Neuron (in vitro differentiated cells): ENCODE results near the gene TSPAN11.
"Not testable (repeated sequence)": the region's sequence is repeated elsewhere in the genome, so short reads cannot be mapped to it uniquely, and the experiment has no call there.

Experiments used
- H2AFZ ChIP-seq: one replicate; pipeline ENCODE4 v1.6.1; 2013; ENCODE audit warnings: low read depth, mild to moderate bottlenecking, inconsistent platforms, low read length, moderate library complexity
- H3K27me3 ChIP-seq: one replicate; pipeline ENCODE4 v1.6.1; 2013; ENCODE audit warnings: low read length; ENCODE audit not compliant: insufficient read depth
- H3K36me3 ChIP-seq: one replicate; pipeline ENCODE4 v1.6.1; 2013; ENCODE audit warnings: low read length; ENCODE audit not compliant: insufficient read depth
- H3K4me1 ChIP-seq: one replicate; pipeline ENCODE4 v1.6.1; 2013; ENCODE audit warnings: low read length; ENCODE audit not compliant: insufficient read depth
- H3K4me3 ChIP-seq: 2 replicates; pipeline ENCODE4 v1.5.1; 2013; ENCODE audit warnings: mild to moderate bottlenecking, low read length, moderate library complexity
- H3K9me3 ChIP-seq: one replicate; pipeline ENCODE4 v1.6.1; 2013; ENCODE audit warnings: low read length

The TSPAN11 gene

DNA sequence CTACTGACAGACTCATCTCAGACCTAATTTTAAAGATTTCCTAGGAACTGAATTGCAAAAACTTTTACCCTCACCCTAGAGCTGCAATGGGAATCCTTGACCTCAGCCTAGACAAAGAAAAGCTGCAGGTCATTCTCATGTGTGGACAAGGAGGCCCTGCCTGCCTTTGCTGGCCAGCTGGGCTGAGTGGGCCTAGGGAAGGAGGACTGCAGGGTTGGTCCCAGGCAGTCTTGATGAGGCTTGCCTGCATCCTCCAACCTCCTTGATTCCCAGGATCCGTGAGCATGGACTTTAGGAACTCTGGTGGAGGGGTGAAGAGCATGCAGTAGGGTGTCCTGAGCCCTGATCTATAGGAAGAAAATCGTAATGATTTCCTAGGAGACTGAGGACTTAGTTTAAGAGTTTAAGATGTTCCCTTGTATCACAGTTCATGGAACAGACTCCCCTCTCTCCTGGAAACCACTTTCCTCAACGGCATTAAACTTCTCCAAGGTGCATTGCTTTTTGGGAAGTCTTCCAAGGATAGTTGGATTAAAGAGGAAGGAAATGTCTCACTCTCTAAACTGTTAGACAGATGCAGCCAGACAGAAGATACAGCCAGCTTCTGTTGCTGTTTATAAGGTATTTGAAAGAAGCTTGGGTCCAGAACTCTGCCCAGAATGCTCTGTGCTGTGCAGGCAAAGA, 91.7 kb downstream of the TSPAN11 start:
- H3K9me3 ChIP-seq, result no peaks in the 10 kb centered on the region
- H3K4me1 ChIP-seq, result no peaks in the 10 kb centered on the region
- no peak overlapping the region for H3K4me3 ChIP-seq
- no peaks in the 10 kb centered on the region for H3K27me3 ChIP-seq
- no peak overlapping the region for H2AFZ ChIP-seq
- H3K36me3 ChIP-seq, result no peaks in the 10 kb centered on the region

DNA sequence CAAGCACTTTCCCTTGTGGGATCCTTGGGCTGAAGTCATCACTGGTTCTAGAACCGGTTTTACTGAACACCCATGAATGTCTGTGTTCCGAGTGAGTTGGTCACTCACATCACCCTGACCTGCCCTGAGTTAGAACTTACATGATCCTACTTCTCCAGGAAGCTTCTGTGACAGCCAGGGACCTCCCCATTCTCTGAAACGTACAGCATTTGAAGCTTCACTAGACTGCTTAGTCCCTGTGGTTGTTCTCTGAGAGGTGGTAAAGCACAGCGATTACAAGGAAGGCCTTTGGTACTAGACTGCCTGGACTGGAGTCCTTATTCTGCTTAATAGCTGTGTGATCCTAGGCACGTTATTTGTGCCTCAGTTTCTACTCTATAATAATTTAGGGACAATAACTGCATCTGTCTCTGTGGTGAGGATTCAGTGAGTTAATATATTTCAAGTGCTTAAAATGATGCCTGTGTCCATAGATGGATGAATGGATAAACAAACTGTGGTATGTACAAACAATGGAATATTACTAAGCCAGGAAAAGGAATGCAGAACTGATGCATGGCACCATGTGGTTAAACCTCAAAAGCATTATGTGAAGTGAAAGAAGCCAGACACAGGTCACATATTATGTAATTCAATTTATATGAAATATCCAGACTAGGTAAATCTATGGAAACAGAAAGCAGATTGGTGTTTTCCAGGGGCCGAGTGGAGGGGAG, 92.4 kb downstream of the TSPAN11 start:
- Histone ChIP-seq H3K4me3 (no peak overlapping the region), H3K9me3 (no peaks in the 10 kb centered on the region)

DNA sequence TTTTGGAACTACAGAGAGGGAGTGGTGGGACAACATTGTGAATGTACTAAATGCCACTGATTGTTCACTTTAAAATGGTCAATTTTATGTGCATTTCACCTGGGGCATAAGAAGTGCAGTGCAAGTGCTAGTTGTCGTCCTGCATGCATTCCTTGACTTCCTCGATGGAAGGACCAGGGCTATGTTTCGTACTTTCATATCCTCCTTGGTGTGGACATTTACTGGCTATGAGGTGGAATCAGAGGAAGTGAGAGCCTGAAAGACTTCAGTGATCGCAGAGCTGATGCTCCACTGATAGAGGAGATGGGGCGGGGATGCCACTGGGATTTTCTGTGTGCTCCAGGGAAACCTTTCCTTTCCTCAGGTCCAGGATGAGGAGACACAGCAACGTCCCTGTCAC, 93.0 kb downstream of the TSPAN11 start:
- no peaks in the 10 kb centered on the region for H3K36me3 ChIP-seq
- no peak overlapping the region for H3K4me3 ChIP-seq
- no peaks in the 10 kb centered on the region for H3K27me3 ChIP-seq
- H2AFZ ChIP-seq, result no peak overlapping the region
- H3K4me1 ChIP-seq, result no peaks in the 10 kb centered on the region
- no peaks in the 10 kb centered on the region for H3K9me3 ChIP-seq

More for the DNA sequence above, 92.4 kb downstream of the TSPAN11 start:
- Histone ChIP-seq H3K27me3 (no peaks in the 10 kb centered on the region), H2AFZ (no peak overlapping the region), H3K4me1 (no peaks in the 10 kb centered on the region), H3K36me3 (no peaks in the 10 kb centered on the region)

DNA sequence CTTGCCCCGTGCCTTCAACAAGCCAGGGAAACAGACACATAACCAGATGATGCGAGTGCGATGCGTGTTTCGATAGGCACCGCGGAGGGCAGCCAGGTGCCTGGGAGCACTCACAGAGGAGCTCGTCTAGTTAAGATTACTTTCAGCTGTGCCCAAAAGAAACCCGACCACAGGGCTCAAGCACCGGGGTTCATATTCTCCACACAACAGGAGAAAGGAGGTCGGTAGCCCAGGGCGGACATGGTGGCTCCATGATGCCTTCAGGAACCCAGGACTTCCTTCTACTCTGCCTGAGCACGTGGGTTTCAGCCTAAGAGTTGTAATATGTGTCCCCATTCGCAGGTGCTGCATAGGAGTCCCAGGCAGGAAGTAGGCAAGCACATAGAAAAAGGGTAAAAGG, 93.4 kb downstream of the TSPAN11 start:
- Histone ChIP-seq H3K4me1 (no peaks in the 10 kb centered on the region), H3K9me3 (no peaks in the 10 kb centered on the region)

DNA sequence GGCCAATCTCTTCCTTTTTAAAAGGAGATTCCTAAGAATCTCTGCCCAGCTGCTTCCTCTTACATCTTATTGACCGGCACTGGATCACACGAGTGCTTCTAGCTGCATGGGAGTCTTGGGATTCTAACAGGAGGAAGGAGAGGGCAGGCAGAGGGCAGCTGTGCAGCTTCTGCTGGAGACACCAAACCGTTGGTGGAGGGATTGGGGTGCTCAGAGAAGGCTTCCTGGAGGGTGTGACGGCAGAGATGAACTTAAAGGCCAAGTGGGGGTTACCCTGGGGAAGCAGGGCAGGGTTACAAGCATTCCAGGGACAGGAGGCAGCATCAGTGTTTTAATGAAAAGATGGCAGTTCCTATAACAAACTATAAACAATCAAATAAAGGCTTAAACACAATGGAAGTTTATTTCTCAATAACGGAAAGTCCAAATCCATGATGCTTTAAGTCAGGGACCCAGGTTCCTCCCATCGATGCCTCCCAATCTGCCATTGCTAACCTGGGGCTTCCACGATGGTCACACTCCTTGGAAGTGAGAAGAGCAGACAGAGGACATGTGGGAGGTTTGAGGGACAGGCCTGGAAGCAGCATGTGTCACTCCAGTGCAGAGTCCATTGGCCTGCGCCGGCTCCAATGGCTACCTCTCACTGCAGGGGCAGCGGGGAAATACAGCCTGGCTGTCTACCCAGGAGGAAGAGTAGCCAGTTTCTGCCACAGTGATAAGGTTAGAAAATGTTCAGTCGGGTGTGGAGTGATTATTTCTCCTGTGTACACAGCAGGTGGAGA, 94.0 kb downstream of the TSPAN11 start:
- Histone ChIP-seq H3K4me3 (no peak overlapping the region), H2AFZ (no peak overlapping the region), H3K9me3 (no peaks in the 10 kb centered on the region), H3K27me3 (no peaks in the 10 kb centered on the region), H3K4me1 (no peaks in the 10 kb centered on the region), H3K36me3 (no peaks in the 10 kb centered on the region)

More for the DNA sequence above, 93.4 kb downstream of the TSPAN11 start:
- Histone ChIP-seq H3K27me3 (no peaks in the 10 kb centered on the region), H3K36me3 (no peaks in the 10 kb centered on the region), H3K4me3 (no peak overlapping the region), H2AFZ (no peak overlapping the region)

DNA sequence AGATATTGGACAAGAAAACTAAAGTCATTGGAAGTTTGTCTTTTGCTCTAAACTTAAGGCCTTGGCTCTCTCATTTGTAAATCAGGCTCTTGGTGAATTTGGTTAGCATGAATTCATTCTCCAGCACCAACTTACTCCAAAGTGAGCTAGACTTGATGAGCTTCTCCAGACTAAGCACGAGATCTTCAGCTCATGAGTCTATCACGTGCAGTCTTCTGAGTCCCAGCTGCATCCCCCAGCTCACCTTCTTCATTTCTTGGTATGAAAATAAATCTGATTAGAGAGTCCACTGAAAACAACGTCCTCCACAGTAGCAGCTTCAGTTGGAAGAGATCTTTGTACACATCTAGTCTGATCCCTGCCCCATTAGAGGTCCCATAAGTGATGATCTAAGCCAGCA, 94.6 kb downstream of the TSPAN11 start:
- Histone ChIP-seq H3K27me3 (no peaks in the 10 kb centered on the region), H3K4me3 (no peak overlapping the region), H3K9me3 (no peaks in the 10 kb centered on the region), H2AFZ (no peak overlapping the region), H3K4me1 (no peaks in the 10 kb centered on the region), H3K36me3 (no peaks in the 10 kb centered on the region)

DNA sequence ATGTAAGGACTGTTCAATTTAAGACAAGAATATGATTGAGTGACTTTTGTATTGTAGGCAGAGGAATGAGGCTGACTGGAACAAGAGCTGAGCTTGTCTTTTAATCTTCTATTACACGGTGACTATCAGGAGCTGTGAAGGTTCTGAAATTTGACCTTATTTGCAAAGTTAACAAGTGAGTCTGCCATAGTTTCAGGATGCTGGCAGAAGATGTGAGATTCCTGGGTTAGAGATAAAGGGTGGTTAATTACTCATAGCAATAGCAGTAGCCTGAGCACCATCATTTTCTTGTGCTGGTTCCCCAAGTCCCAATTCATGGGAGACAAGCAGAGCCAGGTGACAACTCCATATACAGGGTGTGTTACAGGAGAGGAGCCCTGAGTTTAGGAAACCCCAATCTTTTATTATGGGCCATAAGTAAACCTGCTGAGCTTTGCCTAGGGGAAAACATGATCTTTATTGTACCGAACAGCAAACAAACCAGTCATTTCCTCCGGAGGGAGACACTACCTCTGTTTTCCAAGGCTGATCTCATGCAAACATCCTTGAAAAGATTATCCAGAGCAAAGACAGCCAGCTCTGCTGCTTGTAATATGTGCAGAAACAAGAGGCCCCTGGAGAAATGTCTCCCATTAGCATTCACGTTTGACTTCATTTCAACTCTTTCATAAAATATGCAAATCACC, 95.4 kb downstream of the TSPAN11 start:
- no peaks in the 10 kb centered on the region for H3K9me3 ChIP-seq
- H3K27me3 ChIP-seq, result no peaks in the 10 kb centered on the region
- H3K4me3 ChIP-seq, result no peak overlapping the region
- H3K36me3 ChIP-seq, result no peaks in the 10 kb centered on the region
- H3K4me1 ChIP-seq, result peaks cover 4% of the 10 kb centered on the region
- H2AFZ ChIP-seq, result no peak overlapping the region

DNA sequence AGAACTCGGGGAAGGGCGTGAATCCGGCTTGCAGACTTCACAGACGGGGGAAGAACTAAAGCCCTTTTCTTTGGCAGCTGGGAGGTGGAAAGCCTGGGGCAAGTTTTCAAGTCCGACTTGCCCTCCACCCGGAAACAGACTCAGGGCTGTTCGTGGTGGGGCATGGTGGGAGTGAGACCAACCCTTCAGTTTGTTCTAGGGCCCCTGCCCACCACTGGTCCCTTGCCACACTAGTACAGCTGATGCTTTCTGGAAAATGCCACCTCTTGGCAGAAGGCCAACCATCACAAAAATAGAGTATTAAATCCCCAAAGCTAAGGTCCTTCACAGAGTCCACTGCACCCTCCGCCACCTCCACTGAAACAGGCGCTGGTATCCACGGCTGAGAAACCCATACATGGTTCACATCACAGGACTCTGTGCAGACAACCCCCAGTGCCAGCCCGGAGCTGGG, 96.8 kb downstream of the TSPAN11 start:
- no peak overlapping the region for H2AFZ ChIP-seq
- H3K4me1 ChIP-seq, result peaks cover 6% of the 10 kb centered on the region
- no peaks in the 10 kb centered on the region for H3K27me3 ChIP-seq
- no peaks in the 10 kb centered on the region for H3K36me3 ChIP-seq
- no peak overlapping the region for H3K4me3 ChIP-seq
- H3K9me3 ChIP-seq, result no peaks in the 10 kb centered on the region

DNA sequence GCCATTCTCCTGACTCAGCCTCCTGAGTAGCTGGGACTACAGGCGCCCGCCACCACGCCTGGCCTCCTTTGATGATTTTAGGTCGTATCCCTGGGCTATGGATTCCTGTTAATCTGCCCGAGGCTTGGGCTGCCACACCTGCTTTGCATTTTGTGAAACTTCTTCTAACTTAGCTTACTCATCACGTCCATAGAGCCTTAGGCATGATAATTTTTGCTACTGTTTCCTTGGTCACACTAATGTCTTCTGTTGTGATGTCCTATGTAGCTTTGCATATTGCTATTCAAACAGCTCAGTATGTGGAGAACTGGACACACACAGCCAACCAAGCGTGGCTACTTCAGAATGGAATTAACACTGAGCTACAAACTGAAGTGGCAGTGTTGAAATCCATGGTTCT, 99.7 kb downstream of the TSPAN11 start:
- Histone ChIP-seq H3K27me3 (no peaks in the 10 kb centered on the region), H3K9me3 (no peaks in the 10 kb centered on the region), H2AFZ (no peak overlapping the region), H3K36me3 (no peaks in the 10 kb centered on the region), H3K4me3 (no peak overlapping the region), H3K4me1 (peaks cover 8% of the 10 kb centered on the region)

DNA sequence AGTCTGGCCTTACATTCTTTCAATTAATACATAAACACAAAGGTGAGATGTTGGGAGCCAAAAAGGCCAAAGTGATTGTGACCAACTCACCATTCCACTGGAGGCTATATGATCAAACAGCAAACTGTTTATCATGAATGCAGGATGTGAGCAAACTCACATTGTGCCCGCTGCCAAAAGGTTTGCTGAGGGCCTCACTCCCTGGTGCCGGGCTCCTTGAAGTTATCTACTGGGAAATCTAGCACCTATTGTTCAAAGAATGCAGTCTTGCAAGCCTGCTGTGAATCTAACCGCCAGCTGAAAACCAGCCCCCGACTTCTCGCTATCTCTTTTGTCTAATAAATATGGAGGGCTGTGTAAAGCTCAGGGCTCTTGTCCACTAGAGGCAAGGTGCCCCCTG, 100.5 kb downstream of the TSPAN11 start:
- H3K9me3 ChIP-seq, H3K4me3 ChIP-seq, H3K4me1 ChIP-seq, H2AFZ ChIP-seq, H3K27me3 ChIP-seq, H3K36me3 ChIP-seq: not testable (repeated sequence)

DNA sequence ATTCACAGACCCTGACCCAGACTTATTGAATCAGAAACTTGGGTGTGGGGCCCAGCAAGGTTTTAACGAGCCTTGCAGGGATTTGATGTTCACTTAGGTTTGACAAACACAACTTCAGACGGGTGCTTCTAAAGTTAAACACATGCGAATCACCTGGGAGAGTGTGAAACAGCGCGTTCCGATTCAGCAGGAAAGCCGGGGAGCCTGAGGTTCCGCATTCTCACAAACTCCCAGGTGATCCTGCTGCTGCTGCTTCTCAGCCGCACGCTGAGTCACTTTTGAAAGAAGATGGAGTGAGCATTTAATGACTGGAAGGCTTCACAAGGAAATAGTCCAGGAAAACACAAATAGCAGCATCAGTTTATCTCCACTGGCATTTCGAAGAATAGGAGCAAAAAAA, 102.9 kb downstream of the TSPAN11 start:
- peaks cover 8% of the 10 kb centered on the region for H3K4me1 ChIP-seq
- H3K9me3 ChIP-seq, result no peaks in the 10 kb centered on the region
- H3K36me3 ChIP-seq, result no peaks in the 10 kb centered on the region
- no peaks in the 10 kb centered on the region for H3K27me3 ChIP-seq
- no peak overlapping the region for H3K4me3 ChIP-seq
- H2AFZ ChIP-seq, result no peak overlapping the region

DNA sequence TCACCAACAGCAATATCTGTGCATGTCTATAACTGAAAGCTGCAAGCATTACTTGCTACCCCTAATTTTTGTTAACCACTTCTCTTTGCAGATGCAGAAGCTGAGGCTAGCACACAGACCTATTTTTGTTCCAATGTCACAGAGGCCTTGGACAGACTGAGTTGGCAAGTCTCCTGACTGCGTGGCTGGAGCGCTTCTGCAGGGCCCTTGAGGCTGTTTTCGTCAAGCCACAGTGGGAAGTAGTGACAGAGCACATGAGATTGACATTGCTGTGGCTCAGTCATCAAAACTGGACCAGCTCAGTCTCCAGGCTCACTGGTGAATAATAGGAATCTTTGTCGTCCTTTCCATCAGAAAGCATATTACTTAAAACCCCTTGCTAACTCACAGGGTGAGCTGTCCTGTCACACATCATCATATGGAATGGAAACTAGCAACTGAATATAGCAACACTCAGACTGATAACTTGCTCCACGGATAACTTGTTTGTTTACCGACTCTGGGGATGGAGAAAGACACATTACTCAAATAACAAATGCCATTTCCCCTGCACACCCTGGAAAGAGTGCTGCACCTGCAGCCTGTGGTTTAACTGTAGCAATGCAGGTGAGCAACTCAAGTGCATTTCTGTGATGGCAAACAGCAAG, 103.5 kb downstream of the TSPAN11 start:
- Histone ChIP-seq H3K9me3 (no peaks in the 10 kb centered on the region), H2AFZ (no peak overlapping the region)

More for the DNA sequence above, 103.5 kb downstream of the TSPAN11 start:
- Histone ChIP-seq H3K4me1 (peaks cover 8% of the 10 kb centered on the region), H3K4me3 (no peak overlapping the region), H3K27me3 (no peaks in the 10 kb centered on the region), H3K36me3 (no peaks in the 10 kb centered on the region)
